NCI-H1417 treated with DMSO at 0.1 percent for 48 hours (cell line): ENCODE data around the gene TMEM9B.
A peak's percentile ranks its signal among the peaks of the same experiment; 100 is the strongest.

Experiments used
- DNase-seq: peaks from one replicate; lab custom pipeline; 2025; lab: John Stamatoyannopoulos, UW

Gene TMEM9B

GRCh38 chr11:8930456-8931175 lies 33.6 kb downstream of the TMEM9B start:
- no peak for DNase-seq

- DNase-seq = no peak
Observed at GRCh38 chr11:8928981-8929615, 35.1 kb downstream of the TMEM9B start.

GRCh38 chr11:8928205-8928604 lies 36.0 kb downstream of the TMEM9B start:
- no peak for DNase-seq

- no peak for DNase-seq
Observed at GRCh38 chr11:8927233-8927632, 37.0 kb downstream of the TMEM9B start.

GRCh38 chr11:8926236-8926635 lies 38.0 kb downstream of the TMEM9B start:
- no peak for DNase-seq

- no peak for DNase-seq
Observed at GRCh38 chr11:8925711-8926110, 38.5 kb downstream of the TMEM9B start.

GRCh38 chr11:8922691-8923090 lies 41.6 kb downstream of the TMEM9B start:
- DNase-seq = no peak

GRCh38 chr11:8917157-8917825 lies 47.0 kb downstream of the TMEM9B start:
- no peak for DNase-seq

- no peak for DNase-seq
Observed at GRCh38 chr11:8914661-8915018, 49.6 kb downstream of the TMEM9B start.

- DNase-seq = no peak
Observed at GRCh38 chr11:8913961-8914660, 50.1 kb downstream of the TMEM9B start.

GRCh38 chr11:8911029-8911823 lies 53.0 kb downstream of the TMEM9B start, which contains the start of gene AKIP1:
AKIP1 (plus strand) TSS chr11:8911189; CDS start chr11:8911450, 261 bp downstream.
- peak; percentile 61 for DNase-seq

- DNase-seq = no peak
Observed at GRCh38 chr11:8910649-8911026, 53.6 kb downstream of the TMEM9B start.

- DNase-seq = no peak
Observed at GRCh38 chr11:8908099-8908498, 56.1 kb downstream of the TMEM9B start.

- no peak for DNase-seq
Observed at GRCh38 chr11:8907116-8907515, 57.1 kb downstream of the TMEM9B start.

GRCh38 chr11:8905528-8906165 lies 58.6 kb downstream of the TMEM9B start:
- no peak for DNase-seq

- no peak for DNase-seq
Observed at GRCh38 chr11:8899119-8899753, 65.0 kb downstream of the TMEM9B start.
